Uterus (tissue), 4 donors: ENCODE data around the gene CENPO. TPM values are rescaled to one million over a fixed set of nuclear protein-coding genes. Genes with fewer than 3 reads are reported as not detected.

Experiments used
- DNase-seq, 2 donors: peaks; one replicate each; pipeline ENCODE4 v3.0.0-alpha.2; 2019 to 2020
- H3K27ac ChIP-seq, 2 donors: fragments of 200-600 bp; sonication (generic); 1 replicate in 1 of 2; 2 replicates in 1 of 2; pipeline ENCODE4 v1.5.1; 2016 to 2018
- H3K27me3 ChIP-seq, 2 donors: fragments of 200-600 bp; sonication (generic); one replicate each; pipeline ENCODE4 v1.5.1; 2018 to 2019; ENCODE audit warnings: control low read depth in 1 of 2
- H3K36me3 ChIP-seq, 2 donors: fragments of 200-600 bp; sonication (generic); one replicate each; pipeline ENCODE4 v1.5.1; 2019; ENCODE audit warnings: control low read depth in 1 of 2
- H3K4me1 ChIP-seq, 2 donors: fragments of 200-600 bp; sonication (generic); one replicate each; pipeline ENCODE4 v1.5.1; 2018 to 2019; ENCODE audit warnings: control low read depth in 1 of 2
- H3K4me3 ChIP-seq, 2 donors: fragments of 200-600 bp; sonication (generic); 1 replicate in 1 of 2; 2 replicates in 1 of 2; pipeline ENCODE4 v1.5.1; 2018 to 2019; ENCODE audit warnings: mild to moderate bottlenecking in 1 of 2
- H3K9me3 ChIP-seq, 2 donors: fragments of 200-600 bp; sonication (generic); one replicate each; pipeline ENCODE4 v1.5.1; 2019; ENCODE audit warnings: control low read depth in 1 of 2
- POLR2A ChIP-seq, 2 donors: fragments of 450-650 bp; IDR thresholded peaks; one replicate each; pipeline ENCODE4 v1.6.1; 2016; ENCODE audit warnings: antibody characterized with exemption in 2 of 2, mild to moderate bottlenecking in 1 of 2, moderate library complexity in 1 of 2
- intact Hi-C: fragments of 100-400 bp; cut with DNase I; formaldehyde crosslinking; loops from one replicate; pipeline ENCODE4 v1.15.1; 2023; ENCODE audit warnings: low total_unique reads
- total RNA-seq, 4 donors: library from RNA; depleted of rRNA in 3 of 4; stranded (reverse); fragments of >200 nt in 3 of 4; gene quantifications; one replicate each; pipeline versions ENCODE4 v1.1.0 to v1.2.4, GENCODE V29; 2014 to 2023
- TF ChIP-seq, protein P1 (sequence below), 4 experiments: fragments of 200-600 bp in 2 of 4; fragments of 450-650 bp in 2 of 4; sonication (generic) in 2 of 4; IDR thresholded peaks; one replicate each; pipeline ENCODE4 v1.5.1; 2016 to 2019; ENCODE audit warnings: antibody characterized with exemption in 4 of 4, mild to moderate bottlenecking in 2 of 4, moderate library complexity in 1 of 4
- donor health status: DM: yes; HTN: yes; CAD: no.

The CENPO gene
- total RNA-seq, 4 donors from 2014 or later: 1.0 to 16.0 (median 2.2) TPM

- H3K27ac ChIP-seq: no peak overlapping the region
- no peaks in the 10 kb centered on the region for H3K4me1 ChIP-seq
- no peak for TF ChIP-seq POLR2A (IDR thresholded peaks at IDR 0.05)
- TF ChIP-seq, protein P1, sequence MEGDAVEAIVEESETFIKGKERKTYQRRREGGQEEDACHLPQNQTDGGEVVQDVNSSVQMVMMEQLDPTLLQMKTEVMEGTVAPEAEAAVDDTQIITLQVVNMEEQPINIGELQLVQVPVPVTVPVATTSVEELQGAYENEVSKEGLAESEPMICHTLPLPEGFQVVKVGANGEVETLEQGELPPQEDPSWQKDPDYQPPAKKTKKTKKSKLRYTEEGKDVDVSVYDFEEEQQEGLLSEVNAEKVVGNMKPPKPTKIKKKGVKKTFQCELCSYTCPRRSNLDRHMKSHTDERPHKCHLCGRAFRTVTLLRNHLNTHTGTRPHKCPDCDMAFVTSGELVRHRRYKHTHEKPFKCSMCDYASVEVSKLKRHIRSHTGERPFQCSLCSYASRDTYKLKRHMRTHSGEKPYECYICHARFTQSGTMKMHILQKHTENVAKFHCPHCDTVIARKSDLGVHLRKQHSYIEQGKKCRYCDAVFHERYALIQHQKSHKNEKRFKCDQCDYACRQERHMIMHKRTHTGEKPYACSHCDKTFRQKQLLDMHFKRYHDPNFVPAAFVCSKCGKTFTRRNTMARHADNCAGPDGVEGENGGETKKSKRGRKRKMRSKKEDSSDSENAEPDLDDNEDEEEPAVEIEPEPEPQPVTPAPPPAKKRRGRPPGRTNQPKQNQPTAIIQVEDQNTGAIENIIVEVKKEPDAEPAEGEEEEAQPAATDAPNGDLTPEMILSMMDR (IDR thresholded peaks at IDR 0.05): no peak
- H3K4me3 ChIP-seq: no peak overlapping the region
- intact Hi-C loops: no loop called here
- no peaks in the 10 kb centered on the region for H3K27me3 ChIP-seq
- H3K9me3 ChIP-seq: no peaks in the 10 kb centered on the region
- H3K36me3 ChIP-seq: no peaks in the 10 kb centered on the region
- DNase-seq: no peak
Observed at GRCh38 chr2:24845691-24846090, 52.5 kb downstream of the CENPO start.

DNA sequence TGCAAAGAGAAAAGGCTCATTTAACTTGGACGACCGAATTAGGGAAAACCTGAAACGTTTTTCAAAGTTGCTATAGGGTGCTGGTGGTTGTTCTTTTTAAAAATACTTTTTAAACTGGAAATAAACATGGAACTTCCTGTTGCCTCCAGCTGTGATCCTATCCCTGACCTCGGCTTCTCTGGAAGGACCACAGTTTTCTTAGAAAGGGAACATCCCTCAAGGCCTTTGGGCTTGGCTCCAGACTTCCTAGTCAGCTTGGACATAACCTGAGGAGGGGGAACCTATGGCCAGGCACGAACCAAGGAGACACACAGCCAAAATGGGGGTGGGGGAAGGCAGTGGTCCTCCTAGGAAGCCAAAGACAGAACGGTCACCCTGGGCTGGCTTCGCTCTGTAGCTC, 57.7 kb downstream of the CENPO start:
- Histone ChIP-seq H3K36me3 (no peaks in the 10 kb centered on the region), H3K4me3 (no peak overlapping the region), H3K27me3 (no peaks in the 10 kb centered on the region), H3K9me3 (no peaks in the 10 kb centered on the region), H3K27ac (no peak overlapping the region), H3K4me1 (peaks cover 0 to 10% of the 10 kb centered on the region in 2 donors)
- no peak for DNase-seq
- TF ChIP-seq, protein P1 (IDR thresholded peaks at IDR 0.05): no peak
- TF ChIP-seq POLR2A (IDR thresholded peaks at IDR 0.05): no peak
- intact Hi-C loops: no loop called here

DNA sequence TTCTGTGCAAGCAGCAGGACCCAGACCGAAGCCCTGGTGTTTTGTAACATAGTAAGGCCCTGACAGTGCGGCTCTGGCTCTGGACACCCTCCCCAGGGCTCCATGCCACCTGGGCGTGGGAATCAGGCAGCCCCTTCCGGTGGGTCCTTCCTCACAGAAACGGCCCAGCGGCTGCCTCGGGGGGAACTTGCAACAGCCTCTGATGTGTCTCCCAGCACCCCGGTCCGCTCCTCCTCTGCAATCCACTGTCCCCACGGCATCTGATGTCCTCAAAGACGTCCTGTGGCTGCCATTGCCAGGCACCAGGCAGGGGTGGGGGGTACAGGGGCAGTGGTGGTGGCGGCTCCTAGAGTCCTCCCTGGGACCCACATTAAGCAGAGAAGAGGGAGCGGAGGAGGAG, 58.8 kb downstream of the CENPO start:
- no peaks in the 10 kb centered on the region for H3K36me3 ChIP-seq
- no peaks in the 10 kb centered on the region for H3K9me3 ChIP-seq
- TF ChIP-seq, protein P1 (IDR thresholded peaks at IDR 0.05): no peak
- no peak for TF ChIP-seq POLR2A (IDR thresholded peaks at IDR 0.05)
- no peak overlapping the region for H3K27ac ChIP-seq
- intact Hi-C loops: no loop called here
- no peak overlapping the region for H3K4me3 ChIP-seq
- peaks cover 7 to 14% of the 10 kb centered on the region in 2 donors for H3K4me1 ChIP-seq
- DNase-seq: peak in 1 of 2 donors; percentile 14
- H3K27me3 ChIP-seq: no peaks in the 10 kb centered on the region

DNA sequence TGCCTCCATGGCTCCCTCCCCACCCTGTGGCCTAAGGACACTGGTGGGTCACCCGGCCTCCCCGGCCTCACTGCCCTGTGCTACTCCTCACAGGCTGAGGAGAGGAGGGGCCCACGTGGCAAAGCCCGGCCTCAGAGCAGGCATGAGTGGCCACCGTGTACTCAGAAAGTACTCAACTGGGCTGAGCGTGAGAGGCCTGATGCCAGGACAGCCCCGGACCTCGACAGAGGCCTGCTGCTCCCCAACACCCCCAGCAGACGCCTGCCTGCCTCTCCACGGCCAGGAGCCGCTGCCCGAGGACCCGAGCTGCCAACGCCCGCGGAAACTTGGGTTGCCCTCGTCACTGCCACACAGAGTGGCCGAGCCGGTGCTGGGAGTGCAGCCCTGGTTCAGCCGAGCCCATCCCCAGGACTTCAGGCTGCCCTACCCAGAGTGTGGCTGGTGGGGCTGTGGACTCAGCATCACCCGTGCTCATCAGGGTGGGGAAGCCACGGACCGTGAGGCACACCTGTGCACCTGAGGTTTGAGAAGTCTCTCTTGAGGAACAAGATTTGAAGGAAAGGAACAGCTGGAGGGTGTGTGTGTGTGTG, 59.3 kb downstream of the CENPO start:
- Histone ChIP-seq H3K4me3 (no peak overlapping the region), H3K27me3 (no peaks in the 10 kb centered on the region), H3K27ac (peak overlapping the region in 1 of 2 donors; percentile 7), H3K9me3 (no peaks in the 10 kb centered on the region), H3K4me1 (peaks cover 12 to 14% of the 10 kb centered on the region in 2 donors), H3K36me3 (no peaks in the 10 kb centered on the region)
- intact Hi-C loops: no loop called here
- DNase-seq: peak in 1 of 2 donors; percentile 15
- TF ChIP-seq, protein P1 (IDR thresholded peaks at IDR 0.05): no peak
- no peak for TF ChIP-seq POLR2A (IDR thresholded peaks at IDR 0.05)

GRCh38 chr2:24853046-24853445, 59.8 kb downstream of the CENPO start:
- Histone ChIP-seq H3K27me3 (no peaks in the 10 kb centered on the region), H3K27ac (peak overlapping the region in 1 of 2 donors; percentile 7), H3K4me3 (no peak overlapping the region), H3K9me3 (no peaks in the 10 kb centered on the region), H3K4me1 (peaks cover 12 to 14% of the 10 kb centered on the region in 2 donors), H3K36me3 (no peaks in the 10 kb centered on the region)
- intact Hi-C loops: no loop called here
- TF ChIP-seq, protein P1 (IDR thresholded peaks at IDR 0.05): no peak
- TF ChIP-seq POLR2A (IDR thresholded peaks at IDR 0.05): no peak
- no peak for DNase-seq
